Caki2 (cell line): ENCODE measurements around the gene TTC21B. TPM values are rescaled to one million over a fixed set of nuclear protein-coding genes. Genes with fewer than 3 reads are reported as not detected.
"Not testable (repeated sequence)": the region's sequence is repeated elsewhere in the genome, so short reads cannot be mapped to it uniquely, and the experiment has no call there.

Experiments
- DNase-seq: peaks from one replicate; pipeline ENCODE4 v3.0.0-alpha.2; 2015; ENCODE audit warnings: low read depth
- in situ Hi-C: cut with HindIII; loops from 2 replicates; pipeline ENCODE4 v1.10.0; 2016; ENCODE audit warnings: low sequenced_read_pairs, low pct_unique_long_range_greater_than_20kb, mixed read lengths
- total RNA-seq: library from RNA; depleted of rRNA; stranded (reverse); fragments of >200 nt; shearing (Covaris generic); gene quantifications from 2 replicates; pipeline ENCODE4 v1.2.3, GENCODE V29; 2014; ENCODE audit warnings: low replicate concordance; rRNA removed

The TTC21B gene
- total RNA-seq, 1 experiment from 2014 or later: 8.6 TPM

- DNase-seq, in situ Hi-C loops: not testable (repeated sequence)
Measured at GRCh38 chr2:165859723-165860122, 93.9 kb downstream of the TTC21B start.

GRCh38 chr2:165857876-165858275 lies 95.7 kb downstream of the TTC21B start:
- in situ Hi-C loops: no loop called here
- DNase-seq: no peak

- in situ Hi-C loops: no loop called here
- DNase-seq: no peak
Measured at GRCh38 chr2:165852394-165852793, 101.2 kb downstream of the TTC21B start.

- no peak for DNase-seq
- in situ Hi-C loops: no loop called here
Measured at GRCh38 chr2:165847001-165847400, 106.6 kb downstream of the TTC21B start.

GRCh38 chr2:165846056-165846455 lies 107.5 kb downstream of the TTC21B start:
- in situ Hi-C loops: no loop called here
- DNase-seq: no peak

- no peak for DNase-seq
- in situ Hi-C loops: no loop called here
Measured at GRCh38 chr2:165844216-165844615, 109.4 kb downstream of the TTC21B start.

GRCh38 chr2:165843351-165843750 lies 110.2 kb downstream of the TTC21B start:
- in situ Hi-C loops: no loop called here
- DNase-seq: no peak

GRCh38 chr2:165840333-165840958 lies 113.1 kb downstream of the TTC21B start:
- DNase-seq: no peak
- in situ Hi-C loops: no loop called here

GRCh38 chr2:165839610-165840009 lies 114.0 kb downstream of the TTC21B start:
- in situ Hi-C loops: no loop called here

GRCh38 chr2:165837122-165837521 lies 116.5 kb downstream of the TTC21B start:
- in situ Hi-C loops: no loop called here
- DNase-seq: no peak

More at GRCh38 chr2:165839610-165840009, 114.0 kb downstream of the TTC21B start:
- DNase-seq: no peak

- in situ Hi-C loops: no loop called here
- DNase-seq: no peak
Measured at GRCh38 chr2:165835363-165835762, 118.2 kb downstream of the TTC21B start.

GRCh38 chr2:165833156-165833555 lies 120.4 kb downstream of the TTC21B start:
- in situ Hi-C loops: no loop called here
- DNase-seq: peak; percentile 18

- DNase-seq: no peak
- in situ Hi-C loops: no loop called here
Measured at GRCh38 chr2:165827921-165828276, 125.7 kb downstream of the TTC21B start.

- DNase-seq: no peak
- in situ Hi-C loops: no loop called here
Measured at GRCh38 chr2:165827016-165827920, 126.3 kb downstream of the TTC21B start.

- no peak for DNase-seq
- in situ Hi-C loops: no loop called here
Measured at GRCh38 chr2:165825041-165825440, 128.5 kb downstream of the TTC21B start.

Other genes starting within 250 kb of the TTC21B start
- 0.37 and 0.43 TPM in 2 replicates for gene GALNT3, start 159.5 kb downstream of the TTC21B start, total RNA-seq
- 0.03 TPM in 1 of 2 replicates, not detected in the other for gene SCN1A, start 174.2 kb upstream of the TTC21B start, total RNA-seq